Lung (tissue), 12 donors: ENCODE measurements around the gene KRT75. TPM values are rescaled to one million over a fixed set of nuclear protein-coding genes. Genes with fewer than 3 reads are reported as not detected.

Source experiments
- ATAC-seq: fragments of 200-7000 bp; cut with Tn5 transposase; one replicate; pipeline ENCODE4 v1.9.1; 2020; ENCODE audit warnings: moderate number of reproducible peaks; ENCODE audit not compliant: insufficient read depth, low FRiP score
- DNase-seq, 3 donors: peaks; one replicate each; pipeline ENCODE4 v3.0.0-alpha.2; 2013 to 2017
- H3K27ac ChIP-seq, 2 donors: one replicate each; pipeline ENCODE4 v1.5.1; 2013; ENCODE audit warnings: mild to moderate bottlenecking in 2 of 2, moderate library complexity in 2 of 2, control low read depth in 1 of 2, inconsistent platforms in 1 of 2, low read depth in 1 of 2, low read length in 1 of 2
- H3K27me3 ChIP-seq, 3 donors: one replicate each; pipeline ENCODE4 v1.5.1; 2013; ENCODE audit warnings: low read length in 2 of 3; ENCODE audit not compliant: control insufficient read depth in 3 of 3, insufficient read depth in 3 of 3
- H3K36me3 ChIP-seq, 4 donors: one replicate each; pipeline ENCODE4 v1.5.1; 2013; ENCODE audit warnings: low read length in 4 of 4, mild to moderate bottlenecking in 1 of 4, moderate library complexity in 1 of 4; ENCODE audit not compliant: control insufficient read depth in 4 of 4, insufficient read depth in 4 of 4
- H3K4me1 ChIP-seq, 5 donors: one replicate each; pipeline ENCODE4 v1.5.1; 2013; ENCODE audit warnings: low read length in 5 of 5, mild to moderate bottlenecking in 2 of 5, moderate library complexity in 1 of 5; ENCODE audit not compliant: control insufficient read depth in 5 of 5, insufficient read depth in 5 of 5
- H3K4me3 ChIP-seq: one replicate; pipeline ENCODE4 v1.5.1; 2013; ENCODE audit warnings: mild to moderate bottlenecking, control low read depth, moderate library complexity
- H3K9ac ChIP-seq, 2 donors: one replicate each; pipeline ENCODE4 v1.5.1; 2013; ENCODE audit warnings: low read length in 2 of 2, control low read depth in 1 of 2; ENCODE audit not compliant: insufficient read depth in 1 of 2
- H3K9me3 ChIP-seq, 4 donors: one replicate each; pipeline ENCODE4 v1.5.1; 2013; ENCODE audit warnings: low read length in 3 of 4, mild to moderate bottlenecking in 1 of 4, moderate library complexity in 1 of 4; ENCODE audit not compliant: control insufficient read depth in 4 of 4, insufficient read depth in 3 of 4
- WGBS, 2 donors: extraction: QIAGEN DNeasy Blood & Tissue Kit; methylation state at CpG; one replicate each; pipeline ENCODE4 v1.1.7; 2013; 5-methylcytosine and 5-hydroxymethylcytosine counted together
- polyA plus RNA-seq, 2 donors: library from polyadenylated mRNA; stranded (reverse); fragments of 200-250 nt; gene quantifications; one replicate each; pipeline ENCODE4 v1.2.1, GENCODE V29; 2013
- total RNA-seq, 2 donors: library from RNA; depleted of rRNA in 1 of 2; stranded (reverse); fragments of >200 nt in 1 of 2; gene quantifications; one replicate each; pipeline ENCODE4 v1.2.1, GENCODE V29; 2014 to 2021
- TF ChIP-seq, protein P1 (sequence below): IDR thresholded peaks from 2 replicates; pipeline ENCODE4 v1.5.1; 2012; ENCODE audit warnings: mild to moderate bottlenecking; ENCODE audit errors: control extremely low read depth, extremely low read depth
- donor health status: control.
- donor health status: control.
- donor health status: Bipolar disorder and iron deficiency.
- donor health status: healthy.
- donor health status: DM: yes; HTN: yes; CAD: no.

KRT75 gene
- total and polyA plus RNA-seq, 4 donors, result 0.01 TPM; not detected in 3

DNA sequence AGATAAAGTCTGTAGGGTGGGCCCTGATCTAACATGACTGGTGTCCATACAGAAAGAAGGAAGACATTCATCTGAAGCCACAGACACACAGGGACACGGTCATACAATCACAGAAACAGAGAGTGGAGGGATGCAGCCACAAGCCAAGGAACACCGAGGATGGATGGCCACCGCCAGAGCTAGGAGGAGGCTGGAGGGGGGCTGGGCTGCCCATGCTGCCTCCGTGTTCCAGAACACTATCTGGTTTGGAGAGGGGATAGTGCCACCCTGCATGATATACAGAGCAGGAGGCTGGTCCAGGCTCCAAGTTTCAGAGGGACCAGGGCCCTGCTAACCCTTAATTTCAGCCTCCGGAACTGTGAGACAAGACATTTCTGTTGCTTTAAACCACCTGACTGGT, 8.7 kb downstream of the KRT75 start:
- H3K4me1 ChIP-seq, result peaks cover 0 to 13% (median 0%) of the 10 kb centered on the region in 5 donors
- WGBS, 2 donors, result 84 to 89% methylated on average over 5 of the region's 5 CpGs
- no peak overlapping the region for H3K27ac ChIP-seq
- H3K36me3 ChIP-seq, result no peaks in the 10 kb centered on the region
- TF ChIP-seq, protein P1, sequence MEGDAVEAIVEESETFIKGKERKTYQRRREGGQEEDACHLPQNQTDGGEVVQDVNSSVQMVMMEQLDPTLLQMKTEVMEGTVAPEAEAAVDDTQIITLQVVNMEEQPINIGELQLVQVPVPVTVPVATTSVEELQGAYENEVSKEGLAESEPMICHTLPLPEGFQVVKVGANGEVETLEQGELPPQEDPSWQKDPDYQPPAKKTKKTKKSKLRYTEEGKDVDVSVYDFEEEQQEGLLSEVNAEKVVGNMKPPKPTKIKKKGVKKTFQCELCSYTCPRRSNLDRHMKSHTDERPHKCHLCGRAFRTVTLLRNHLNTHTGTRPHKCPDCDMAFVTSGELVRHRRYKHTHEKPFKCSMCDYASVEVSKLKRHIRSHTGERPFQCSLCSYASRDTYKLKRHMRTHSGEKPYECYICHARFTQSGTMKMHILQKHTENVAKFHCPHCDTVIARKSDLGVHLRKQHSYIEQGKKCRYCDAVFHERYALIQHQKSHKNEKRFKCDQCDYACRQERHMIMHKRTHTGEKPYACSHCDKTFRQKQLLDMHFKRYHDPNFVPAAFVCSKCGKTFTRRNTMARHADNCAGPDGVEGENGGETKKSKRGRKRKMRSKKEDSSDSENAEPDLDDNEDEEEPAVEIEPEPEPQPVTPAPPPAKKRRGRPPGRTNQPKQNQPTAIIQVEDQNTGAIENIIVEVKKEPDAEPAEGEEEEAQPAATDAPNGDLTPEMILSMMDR, result no peak
- DNase-seq, result no peak
- H3K9ac ChIP-seq, result no peak overlapping the region
- H3K4me3 ChIP-seq, result no peak overlapping the region
- peaks cover 0 to 2% (median 0%) of the 10 kb centered on the region in 3 donors for H3K27me3 ChIP-seq
- no peak for ATAC-seq
- no peaks in the 10 kb centered on the region for H3K9me3 ChIP-seq

DNA sequence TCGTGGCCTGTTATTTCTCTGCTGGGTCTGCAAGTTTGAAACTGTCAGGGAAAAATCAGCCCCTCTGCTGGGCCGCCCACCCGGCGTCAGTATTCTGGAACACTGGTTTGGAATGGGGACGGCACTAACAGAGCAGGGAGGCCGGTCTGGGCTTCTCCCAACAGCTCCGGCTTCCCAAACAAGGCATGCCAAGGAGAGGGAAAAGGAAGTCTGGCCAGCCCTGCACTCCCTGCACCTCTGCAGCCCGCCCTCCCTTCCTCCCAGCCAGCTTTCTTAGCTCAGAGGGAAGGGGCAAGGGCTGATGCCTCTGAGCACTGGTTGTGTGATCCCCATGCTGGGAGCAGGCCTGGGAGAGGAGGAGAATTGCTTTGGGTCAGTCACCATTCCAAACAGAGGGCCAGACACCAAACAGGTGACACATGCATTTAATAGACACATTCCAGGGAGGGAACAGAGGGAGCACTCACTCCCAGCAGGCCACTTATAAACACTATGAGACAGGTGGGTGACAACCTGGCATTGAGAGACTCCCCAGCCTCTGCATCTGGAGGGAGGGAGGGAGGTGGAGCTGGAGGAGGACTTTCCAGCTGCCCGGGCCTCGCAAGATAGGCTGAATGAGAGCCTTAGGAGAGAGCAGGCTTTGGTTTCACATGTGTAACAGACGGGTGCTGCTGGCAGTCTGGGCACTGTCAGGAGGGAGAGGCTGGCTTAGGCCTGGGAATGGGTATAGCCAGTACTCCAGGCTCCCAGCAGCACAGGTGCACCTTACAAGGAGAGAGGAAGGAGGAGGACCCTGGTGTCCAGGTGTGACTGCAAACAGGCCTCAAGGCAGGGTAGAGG, 10.3 kb downstream of the KRT75 start:
- DNase-seq (peak; percentile 29 to 62 (median 35)), ATAC-seq (no peak)
- Histone ChIP-seq H3K36me3 (no peaks in the 10 kb centered on the region), H3K9ac (no peak overlapping the region), H3K9me3 (no peaks in the 10 kb centered on the region), H3K4me1 (peaks cover 0 to 13% (median 0%) of the 10 kb centered on the region in 5 donors), H3K27me3 (no peaks in the 10 kb centered on the region), H3K27ac (peak overlapping the region in 1 of 2 donors; percentile 68), H3K4me3 (no peak overlapping the region)
- TF ChIP-seq, protein P1, result no peak
- whole genome bisulfite sequencing, 2 donors, result 64 to 79% methylated on average over 11 of the region's 11 CpGs

DNA sequence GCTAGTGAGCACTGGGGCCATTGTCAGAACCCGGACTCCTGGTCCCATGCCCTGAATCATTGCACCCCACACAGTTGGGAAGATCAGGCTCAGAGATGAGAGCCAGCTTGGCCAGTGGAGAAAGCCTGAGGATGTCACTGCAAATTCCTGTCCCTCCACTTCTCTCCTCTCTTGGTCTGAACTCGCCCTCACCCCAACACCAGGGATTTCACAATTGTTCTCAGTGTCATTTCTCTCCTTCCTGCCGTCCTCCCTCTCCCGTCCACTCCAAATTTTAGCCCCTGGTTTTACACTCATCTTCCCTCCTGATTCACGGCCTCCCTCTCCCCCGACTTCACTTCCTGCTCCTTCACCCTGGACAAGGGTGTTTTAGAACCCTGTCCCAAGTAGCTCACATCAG, 11.1 kb downstream of the KRT75 start:
- WGBS, 2 donors, result 58 to 62% methylated on average over 6 of the region's 6 CpGs
- Histone ChIP-seq H3K9me3 (no peaks in the 10 kb centered on the region), H3K27ac (peak overlapping the region in 1 of 2 donors; percentile 68), H3K27me3 (no peaks in the 10 kb centered on the region), H3K36me3 (no peaks in the 10 kb centered on the region), H3K4me1 (peaks cover 0 to 13% (median 0%) of the 10 kb centered on the region in 5 donors), H3K4me3 (no peak overlapping the region), H3K9ac (peak overlapping the region in 1 of 2 donors; percentile 44)
- ATAC-seq (peak; percentile 24), DNase-seq (peak; percentile 30 to 66 (median 36))
- TF ChIP-seq, protein P1, result no peak
